COLO668 (cell line): Measurements from ENCODE around the gene SORBS1.

Experiments used
- DNase-seq: peaks from one replicate; lab custom pipeline; 2025; ENCODE audit not compliant: unreplicated experiment; lab: John Stamatoyannopoulos, UW

The SORBS1 gene

DNA sequence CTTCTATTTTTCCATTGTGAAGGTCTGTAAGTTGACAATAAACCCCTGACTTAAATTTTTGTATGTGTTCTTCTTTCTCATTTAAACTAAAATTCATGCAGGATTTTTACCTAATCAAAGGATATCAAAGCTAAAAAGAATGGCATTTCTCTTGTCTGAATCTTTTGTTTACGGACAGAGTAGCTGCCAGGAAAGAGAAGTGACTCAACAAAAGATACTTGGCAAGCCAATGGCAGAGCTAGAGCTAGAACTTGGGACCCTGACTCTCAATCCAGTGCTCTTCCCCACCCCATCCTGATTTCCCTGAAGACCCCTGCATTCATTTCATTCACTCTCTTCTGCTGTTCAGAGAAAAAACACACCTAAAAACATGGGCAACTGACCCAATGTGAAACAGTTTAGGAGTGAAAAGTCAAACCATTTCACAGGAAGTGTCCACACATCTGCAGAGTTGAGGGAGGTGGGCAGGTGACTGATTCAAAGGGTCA lies 230.2 kb downstream of the SORBS1 start:
- no peak for DNase-seq

DNA sequence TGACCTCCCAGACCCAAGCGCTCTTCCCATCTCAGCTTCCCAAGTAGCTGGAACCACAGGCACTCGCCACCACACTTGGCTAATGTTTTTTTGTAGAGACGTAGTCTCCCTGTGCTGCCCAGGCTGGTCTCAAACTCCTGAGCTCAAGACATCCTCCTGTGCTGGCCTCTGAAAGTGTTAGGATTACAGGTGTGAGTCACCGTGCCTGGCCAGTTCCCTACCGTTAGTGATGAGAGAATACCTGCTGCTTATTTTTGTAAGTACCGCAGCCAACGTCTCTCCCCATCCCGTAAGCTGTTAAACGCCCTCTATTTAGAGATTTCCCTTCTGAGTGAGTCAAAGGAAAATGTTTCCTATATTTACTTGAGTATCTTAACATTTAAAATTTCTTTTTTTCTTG lies 231.9 kb downstream of the SORBS1 start:
- DNase-seq = no peak

DNA sequence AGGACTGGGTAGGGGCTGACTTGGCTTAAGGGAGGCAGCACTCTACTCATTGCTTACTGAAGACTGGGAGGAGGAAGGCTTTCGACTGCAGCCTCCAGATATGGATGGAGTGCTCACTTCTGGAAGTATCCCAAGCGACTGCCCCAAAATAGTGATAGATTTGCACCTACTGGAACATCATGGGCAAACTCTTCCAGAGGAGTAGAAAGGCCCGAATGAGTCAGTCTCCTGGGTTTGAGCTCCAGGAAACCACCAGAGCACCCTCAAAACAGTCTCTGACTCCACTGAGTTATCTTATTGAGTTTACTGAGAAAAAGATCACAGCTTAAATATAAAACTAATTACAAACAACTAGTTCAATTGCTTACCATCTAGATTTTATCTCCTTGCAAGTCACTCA lies 233.2 kb downstream of the SORBS1 start:
- no peak for DNase-seq

DNA sequence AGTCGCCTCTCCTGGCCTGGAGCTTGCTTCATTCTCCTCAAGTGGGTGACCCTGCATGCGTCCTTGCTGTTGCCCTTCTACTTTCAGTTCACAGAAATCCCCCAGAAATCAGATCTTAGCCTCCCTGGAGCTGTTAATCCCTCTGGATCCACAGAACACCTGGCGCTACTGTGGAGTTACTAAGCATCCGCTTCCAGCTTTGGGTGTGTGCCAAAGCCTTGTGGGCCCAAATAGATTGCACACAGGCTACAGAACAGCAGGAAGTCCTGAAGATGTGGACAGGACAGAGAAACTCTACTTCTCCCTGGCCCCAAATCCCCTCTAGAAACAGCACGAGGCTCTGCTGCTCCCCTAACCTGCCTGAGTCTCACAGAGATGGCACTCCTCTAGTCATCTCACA lies 233.8 kb downstream of the SORBS1 start:
- DNase-seq = peak; percentile 74

DNA sequence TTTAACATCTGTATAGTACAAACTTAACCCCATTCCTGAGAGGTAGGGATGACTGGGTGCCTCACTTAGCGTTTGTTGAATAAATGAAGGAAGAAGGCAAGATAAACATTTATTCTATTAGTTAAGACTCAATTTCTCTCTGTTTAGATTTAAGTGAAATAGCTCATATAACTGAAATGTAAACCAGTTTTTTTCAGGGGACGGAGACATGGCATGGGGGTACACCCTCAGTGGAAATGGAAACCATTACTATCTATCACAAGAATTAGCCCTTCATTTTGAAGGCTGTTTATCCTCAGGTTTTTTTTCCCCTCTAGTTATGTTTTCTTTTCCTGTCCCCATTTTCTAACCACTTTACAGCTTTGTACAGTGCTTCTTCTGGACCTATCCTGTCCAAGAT lies 234.8 kb downstream of the SORBS1 start:
- DNase-seq = no peak

DNA sequence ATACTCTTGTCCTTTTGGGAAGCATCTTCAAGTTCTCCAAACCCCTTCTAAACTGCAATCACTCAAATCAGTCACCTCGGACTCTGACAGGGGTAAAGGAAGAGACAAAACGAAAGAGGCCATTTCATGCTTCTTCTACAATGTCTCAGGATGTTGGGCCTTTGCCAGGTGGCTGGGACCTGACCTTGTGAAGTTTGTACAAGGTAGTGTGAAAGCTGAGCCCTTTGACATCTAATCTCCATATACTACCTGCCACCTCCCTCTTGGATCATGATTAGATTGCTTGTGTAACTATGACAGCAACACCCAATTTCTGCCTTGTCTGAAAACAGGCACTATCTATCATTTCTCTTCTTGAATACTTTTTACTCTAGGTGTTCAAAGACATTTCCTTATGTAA lies 235.3 kb downstream of the SORBS1 start:
- DNase-seq = no peak

DNA sequence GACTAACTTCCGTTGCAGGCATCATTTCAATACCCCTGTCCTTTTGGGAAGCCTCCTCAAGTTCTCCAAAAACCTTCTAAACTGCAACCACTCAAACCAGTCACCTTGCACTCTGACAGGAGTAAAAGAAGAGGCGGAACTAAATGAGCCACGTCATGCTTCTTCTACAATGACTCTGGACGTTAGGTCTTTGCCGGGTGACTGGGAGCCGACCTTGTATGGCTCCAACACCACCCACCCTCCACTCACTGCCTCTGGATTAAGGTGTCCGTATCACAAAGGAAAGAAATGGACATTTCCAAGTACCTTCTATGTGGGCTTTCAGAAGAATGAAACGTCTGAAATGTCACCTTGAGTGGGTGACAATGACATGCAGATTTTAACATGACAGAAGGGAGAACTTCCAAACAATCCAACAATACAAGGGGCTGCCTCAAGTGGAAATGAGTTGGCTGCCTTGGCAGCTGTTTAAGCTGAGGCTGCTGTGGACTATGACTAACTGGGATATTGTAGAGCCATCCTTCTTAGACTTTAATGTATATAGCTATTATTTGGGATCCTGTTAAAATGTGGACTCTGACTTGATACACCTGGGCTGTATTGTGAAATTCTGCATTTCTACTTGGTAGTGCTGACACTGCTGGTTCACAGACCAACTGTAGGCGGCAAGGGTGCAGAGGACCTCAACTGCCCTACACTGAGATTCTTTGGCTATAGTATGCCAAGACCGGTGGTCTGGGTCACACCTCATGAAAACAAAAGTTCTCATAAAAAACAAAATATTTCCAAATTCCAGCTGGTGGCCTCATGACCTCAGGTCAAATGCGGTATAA lies 236.5 kb downstream of the SORBS1 start:
- DNase-seq = no peak

DNA sequence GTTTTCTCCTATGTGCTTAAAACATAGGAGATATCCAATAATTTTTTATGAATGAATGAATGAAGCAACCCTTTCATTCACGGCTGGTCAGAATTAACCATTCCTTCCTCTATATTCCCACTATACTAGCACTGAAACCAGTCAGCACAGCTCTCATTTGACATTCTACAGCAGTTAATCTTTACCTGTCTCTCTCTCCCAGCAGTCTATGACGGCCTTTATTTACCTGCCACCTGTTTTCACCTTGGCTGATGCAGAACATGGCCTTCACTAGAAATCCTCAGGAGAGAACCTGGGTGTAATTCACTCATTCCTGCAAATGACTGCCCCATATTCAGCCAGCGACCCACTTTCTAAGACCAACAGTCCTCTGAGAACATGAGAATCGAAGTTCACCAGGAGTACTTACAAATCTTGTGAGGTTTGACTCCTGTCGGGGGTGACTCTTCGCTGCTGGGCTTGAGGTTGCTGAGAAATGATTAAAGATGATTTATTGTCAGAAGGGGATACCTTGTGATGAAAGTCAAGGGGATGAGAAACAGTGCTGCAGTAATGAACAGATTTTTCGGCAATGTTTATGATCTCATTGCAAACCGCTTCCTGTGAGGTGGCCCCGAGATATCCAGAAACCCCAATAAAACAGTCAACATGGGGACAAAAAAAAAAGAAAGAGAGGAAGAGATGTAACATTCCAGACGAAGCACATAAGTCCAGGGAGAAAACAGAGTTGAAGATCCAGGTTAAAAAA lies 239.4 kb downstream of the SORBS1 start:
- no peak for DNase-seq

DNA sequence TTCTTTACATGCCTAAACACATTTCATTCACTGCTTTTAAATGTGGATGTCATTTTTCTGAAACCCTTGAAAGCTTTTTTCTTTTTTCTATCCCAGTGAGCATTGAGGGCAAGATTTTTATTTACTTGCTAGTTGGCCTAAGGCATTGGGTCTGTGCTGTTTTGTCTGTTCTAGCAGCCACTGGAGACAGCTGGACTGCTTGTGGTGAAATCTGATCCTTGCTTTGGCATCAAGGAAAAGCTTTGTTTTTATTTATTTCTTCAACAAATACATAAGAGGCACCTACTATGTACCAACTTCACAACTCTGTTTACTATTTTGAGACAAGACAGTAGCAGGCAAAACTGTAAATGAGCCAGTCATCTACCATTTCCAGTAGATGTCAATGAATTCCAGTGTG lies 241.9 kb downstream of the SORBS1 start:
- DNase-seq = no peak

DNA sequence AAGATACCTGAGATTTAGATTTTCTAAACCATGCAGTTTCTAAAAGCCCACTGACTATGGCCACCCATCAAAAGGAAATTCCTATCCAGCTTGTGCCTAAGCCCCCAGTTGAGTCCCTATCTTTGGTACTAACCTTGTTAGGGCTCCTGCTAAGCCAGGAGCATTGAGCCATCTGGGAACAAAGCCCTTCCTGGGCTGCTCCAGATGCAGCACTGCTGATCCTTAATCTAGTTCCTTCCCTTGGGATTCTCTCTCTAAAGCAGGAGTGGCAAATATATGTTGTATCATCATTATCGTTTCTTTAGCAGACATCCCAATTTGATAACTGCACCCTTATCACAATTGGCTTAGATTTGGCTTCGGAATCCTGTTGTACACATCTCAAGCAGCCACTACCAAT lies 245.7 kb downstream of the SORBS1 start:
- no peak for DNase-seq

DNA sequence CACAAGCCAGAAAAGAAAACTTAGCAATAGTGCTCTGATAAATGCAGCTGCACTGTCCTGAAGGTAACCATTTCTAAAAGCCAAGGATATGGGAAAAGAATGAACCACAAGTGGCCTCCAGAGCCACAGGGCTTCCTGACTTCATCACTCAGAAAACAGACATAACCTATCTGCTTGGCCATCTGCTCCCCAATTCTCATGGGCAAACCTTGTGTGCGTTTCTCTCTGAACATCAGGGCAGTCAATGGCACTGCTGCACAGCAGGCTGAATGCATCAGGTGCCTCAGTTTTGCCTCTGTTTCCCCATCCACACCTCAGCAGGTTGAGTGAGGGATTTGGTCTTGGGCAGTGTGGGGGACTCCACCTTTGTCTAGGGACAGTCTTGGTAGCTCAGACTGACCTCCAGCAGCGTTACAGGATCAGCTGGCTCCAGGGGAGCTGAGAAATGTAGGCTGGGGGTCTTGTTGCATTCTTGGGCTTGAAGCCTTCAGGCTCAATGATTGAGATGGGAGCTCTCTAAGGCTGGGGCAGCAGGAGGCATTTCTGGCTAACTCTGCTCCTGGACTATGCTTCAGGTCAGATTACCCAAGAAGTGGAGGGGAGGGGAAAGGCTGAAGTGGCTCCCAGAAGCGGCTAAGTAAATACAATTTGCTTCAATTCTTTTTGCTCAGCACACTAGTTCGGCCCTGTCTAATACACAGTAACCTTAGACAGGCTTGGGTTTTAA lies 246.8 kb downstream of the SORBS1 start:
- no peak for DNase-seq

DNA sequence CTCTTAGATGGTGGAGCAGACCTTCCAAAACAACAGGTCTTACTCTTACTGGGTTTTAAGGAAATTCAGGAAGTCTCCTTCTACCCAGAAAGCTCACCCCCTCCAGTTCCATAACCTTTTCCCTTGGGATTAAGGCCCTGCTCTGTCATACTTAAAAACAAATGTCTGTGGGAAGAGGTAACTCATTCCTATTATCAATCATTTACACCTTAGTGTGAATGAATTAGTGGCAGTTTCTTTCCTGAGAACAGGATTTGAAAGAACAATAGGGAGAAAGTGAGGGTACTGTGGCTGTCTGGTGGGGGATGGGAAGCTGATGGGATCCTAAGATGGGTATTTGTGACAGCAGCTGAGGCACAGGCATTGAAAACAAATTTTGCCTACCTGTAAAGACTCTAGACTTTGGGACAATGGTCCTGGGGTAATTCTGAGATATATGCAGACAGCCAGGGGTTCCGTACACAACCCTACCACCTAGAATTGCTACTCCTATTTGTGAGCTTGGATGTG lies 248.1 kb downstream of the SORBS1 start:
- no peak for DNase-seq

DNA sequence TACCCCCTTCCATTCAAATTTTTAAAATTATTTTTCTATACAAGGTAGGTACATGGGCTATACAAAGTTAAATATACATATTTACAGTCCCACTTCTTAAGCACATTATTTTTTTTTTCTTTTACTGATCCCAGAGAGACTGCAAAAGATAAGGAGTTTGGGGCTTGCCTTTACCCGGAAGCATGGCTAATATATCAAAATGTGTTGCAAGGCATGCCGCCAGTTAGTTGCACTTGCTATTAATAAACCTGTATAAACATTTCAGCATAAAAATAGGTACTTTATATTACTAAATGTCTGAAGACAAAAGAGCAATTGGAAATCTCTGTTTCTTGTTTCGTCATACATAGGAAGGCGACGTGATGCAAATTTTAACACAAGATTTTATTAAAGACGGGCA lies 248.9 kb downstream of the SORBS1 start:
- DNase-seq = no peak

DNA sequence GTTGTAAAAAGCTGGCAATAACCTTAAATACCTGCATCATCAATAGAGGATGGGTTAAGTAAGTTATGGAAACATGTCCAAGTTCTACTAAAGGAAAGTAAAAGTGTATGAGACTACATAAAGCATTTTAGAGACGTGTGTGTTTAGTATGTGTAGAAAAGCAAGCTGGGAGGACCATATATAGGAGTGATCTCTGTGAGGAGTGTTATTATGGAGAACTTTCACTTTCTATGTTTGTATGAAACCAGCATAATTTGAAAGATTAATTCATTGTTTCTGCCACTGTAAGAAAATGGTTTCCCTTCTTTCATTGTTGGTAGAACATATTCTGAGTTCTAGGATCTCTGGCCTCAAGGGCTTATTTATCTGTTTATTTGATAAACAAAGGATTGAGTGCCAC lies 251.2 kb downstream of the SORBS1 start:
- no peak for DNase-seq

DNA sequence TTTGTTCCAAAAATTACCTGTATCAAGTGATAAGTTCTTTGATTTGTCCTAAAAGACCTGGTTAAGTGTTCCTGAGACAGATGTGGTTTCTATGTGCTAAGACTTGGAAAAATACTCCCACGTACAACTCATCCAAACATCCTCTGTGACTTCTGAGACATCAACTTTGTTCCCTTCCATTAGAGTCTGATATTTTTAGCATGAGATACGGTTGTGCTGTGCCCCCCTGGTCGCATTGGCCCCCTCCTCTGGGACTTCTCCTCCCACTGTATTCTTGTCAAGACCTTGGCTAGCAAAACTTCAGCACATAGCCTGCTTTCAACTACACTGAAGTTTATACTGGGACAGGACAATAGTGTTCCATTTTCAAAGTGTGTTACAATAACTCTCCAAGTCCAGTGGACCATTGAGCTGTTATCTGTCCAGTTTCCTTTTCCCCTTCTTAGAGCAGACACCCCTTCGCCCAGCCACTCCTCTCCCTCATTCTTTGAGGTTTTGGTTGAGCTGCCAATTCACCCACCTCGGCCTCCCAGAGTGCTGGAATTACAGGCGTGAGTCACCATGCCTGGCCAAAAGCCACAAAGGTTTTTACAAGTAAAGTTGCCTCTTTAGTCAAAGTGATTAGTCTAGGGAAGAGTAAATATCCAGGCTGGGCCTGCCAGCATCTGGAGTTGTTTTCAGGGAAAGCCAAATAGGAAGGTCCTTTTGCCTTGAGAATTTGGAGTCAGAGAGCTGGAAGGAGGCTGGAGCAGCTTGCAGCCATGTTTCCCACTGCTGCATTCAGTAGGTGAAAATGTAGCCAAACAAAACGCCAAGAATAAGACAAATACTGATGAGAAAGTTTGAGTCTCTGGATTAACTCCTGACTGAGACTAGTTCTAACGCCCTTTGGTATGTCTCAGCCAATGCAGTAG lies 252.5 kb downstream of the SORBS1 start:
- DNase-seq = no peak

DNA sequence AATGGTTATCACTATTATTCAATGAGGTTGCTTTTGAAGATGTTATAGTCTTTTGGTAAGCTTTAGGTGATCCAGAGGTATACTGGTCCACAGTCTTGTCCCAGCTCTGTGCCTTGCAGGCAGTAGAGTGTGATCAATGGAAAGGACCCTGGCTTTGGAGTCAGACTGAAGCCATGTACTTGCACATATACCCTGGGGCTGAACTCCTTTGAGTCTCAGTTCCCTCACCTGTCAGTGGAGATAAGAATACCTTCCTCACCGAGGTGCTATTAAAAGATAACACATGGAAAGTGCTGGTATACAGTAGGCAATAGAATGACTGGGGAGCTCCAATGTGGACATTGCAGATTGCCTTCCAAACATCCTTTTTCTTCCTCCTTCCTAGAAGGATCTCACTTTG lies 254.3 kb downstream of the SORBS1 start:
- no peak for DNase-seq

DNA sequence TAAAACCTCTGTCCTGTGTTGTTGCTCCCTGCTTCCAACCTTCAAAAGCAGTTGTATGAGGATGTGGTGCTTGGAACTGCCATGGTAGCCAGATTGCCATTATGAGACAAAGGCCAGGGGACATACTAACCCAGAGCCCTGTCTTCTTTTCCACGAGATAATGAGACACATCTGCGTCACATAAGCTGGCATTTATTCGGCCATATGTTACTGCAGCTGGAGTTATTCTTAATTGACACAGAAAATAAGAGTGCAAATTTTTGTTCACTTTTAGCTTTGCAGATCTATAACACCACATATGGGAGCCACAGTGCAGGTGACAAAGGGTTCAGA lies 254.9 kb downstream of the SORBS1 start:
- DNase-seq = no peak

DNA sequence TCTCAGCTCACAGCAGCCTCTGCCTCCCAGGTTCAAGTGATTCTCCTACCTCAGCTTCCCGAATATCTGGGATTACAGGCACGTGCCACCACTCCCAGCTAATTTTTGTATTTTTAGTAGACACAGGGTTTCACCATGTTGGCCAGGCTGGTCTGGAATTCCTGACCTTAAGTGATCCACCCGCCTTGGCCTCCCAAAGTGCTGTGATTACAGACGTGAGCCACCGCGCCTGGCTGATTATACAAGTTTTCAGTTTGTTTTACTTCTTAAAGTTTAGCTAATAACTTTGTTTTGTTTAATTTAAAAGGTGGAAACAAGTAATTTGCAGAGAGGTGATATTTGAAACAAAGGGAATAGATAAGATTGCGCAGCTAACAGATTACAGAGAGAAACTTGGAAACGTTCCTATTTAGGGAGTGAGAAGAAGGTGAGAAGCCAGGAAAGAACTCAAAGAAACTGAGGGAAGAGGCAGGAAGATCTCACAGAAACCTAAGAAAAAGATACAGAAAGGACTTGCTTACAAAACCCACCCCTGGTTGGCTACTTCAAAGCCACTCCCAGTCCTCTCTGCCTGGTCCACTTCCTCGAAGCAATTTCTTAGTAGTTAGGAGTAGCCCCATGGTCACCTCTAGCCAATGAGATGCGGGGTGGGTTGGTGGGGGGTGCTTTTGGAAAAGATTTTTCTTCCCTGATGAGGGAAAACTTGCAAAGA lies 255.4 kb downstream of the SORBS1 start:
- DNase-seq = no peak

DNA sequence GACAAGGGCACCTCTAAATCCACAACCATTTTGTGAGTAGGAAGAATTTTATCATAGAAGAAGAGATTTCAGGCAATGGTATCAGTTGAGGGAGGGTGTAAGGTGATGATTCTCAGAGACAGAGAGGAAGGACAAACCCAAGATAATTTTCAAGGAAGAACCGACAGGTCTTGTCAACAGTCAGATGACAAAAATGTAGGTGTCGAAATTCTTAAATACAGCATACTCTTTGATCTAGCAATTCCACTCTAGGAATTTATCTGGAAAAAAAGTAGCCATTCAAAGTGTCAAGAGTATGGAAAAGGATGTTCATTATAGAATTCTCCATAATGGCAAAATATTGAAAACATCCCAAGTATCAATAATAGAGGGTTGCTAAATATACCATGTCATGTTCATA lies 256.2 kb downstream of the SORBS1 start:
- DNase-seq = no peak

DNA sequence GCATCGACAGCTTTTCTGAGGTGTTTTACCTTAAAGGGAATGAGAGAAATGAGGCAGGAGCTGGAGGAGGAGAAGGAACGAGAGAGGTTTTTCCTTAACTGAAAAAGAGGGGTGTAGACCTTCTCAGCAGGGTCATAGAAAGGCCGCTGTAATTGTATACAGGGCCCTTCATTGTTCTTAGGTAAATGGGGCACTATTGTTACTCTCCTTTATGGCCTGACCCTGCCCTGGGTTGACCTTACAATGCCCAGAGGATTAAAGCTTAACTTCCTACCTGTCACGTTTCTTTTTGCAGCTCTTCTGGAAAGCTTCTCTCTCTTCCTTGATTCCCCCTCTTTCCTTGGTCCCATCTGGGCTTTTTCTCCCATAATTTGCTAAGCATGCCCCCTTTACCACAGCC lies 256.7 kb downstream of the SORBS1 start:
- DNase-seq = no peak
